ENCODE results near the gene F2RL1.

GRCh38 chr5:76861612-76862011 lies 42.8 kb downstream of the F2RL1 start:
- TF ChIP-seq TCF4 (CRISPR knock-in tag; IDR thresholded peaks at IDR 0.05; ENCODE audit: borderline replicate concordance), result no peak
- TF ChIP-seq, protein P1, sequence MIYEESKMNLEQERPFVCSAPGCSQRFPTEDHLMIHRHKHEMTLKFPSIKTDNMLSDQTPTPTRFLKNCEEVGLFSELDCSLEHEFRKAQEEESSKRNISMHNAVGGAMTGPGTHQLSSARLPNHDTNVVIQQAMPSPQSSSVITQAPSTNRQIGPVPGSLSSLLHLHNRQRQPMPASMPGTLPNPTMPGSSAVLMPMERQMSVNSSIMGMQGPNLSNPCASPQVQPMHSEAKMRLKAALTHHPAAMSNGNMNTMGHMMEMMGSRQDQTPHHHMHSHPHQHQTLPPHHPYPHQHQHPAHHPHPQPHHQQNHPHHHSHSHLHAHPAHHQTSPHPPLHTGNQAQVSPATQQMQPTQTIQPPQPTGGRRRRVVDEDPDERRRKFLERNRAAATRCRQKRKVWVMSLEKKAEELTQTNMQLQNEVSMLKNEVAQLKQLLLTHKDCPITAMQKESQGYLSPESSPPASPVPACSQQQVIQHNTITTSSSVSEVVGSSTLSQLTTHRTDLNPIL (CRISPR knock-in tag; IDR thresholded peaks at IDR 0.05; ENCODE audit: low read depth), result no peak
- no peak for TF ChIP-seq CSDC2 (CRISPR knock-in tag; IDR thresholded peaks at IDR 0.05)
